Measurements from ENCODE around the gene SLC9A9.
"Not testable (repeated sequence)": the region's sequence is repeated elsewhere in the genome, so short reads cannot be mapped to it uniquely, and the experiment has no call there.

The SLC9A9 gene

GRCh38 chr3:143753006-143753405 is 95.3 kb downstream of the SLC9A9 start:
- DNase-seq = no peak

GRCh38 chr3:143751643-143752178 is 96.6 kb downstream of the SLC9A9 start:
- no peak for DNase-seq

GRCh38 chr3:143750841-143751240 is 97.4 kb downstream of the SLC9A9 start:
- no peak for DNase-seq

GRCh38 chr3:143749926-143750325 is 98.3 kb downstream of the SLC9A9 start:
- DNase-seq = no peak

GRCh38 chr3:143737065-143737464 is 111.2 kb downstream of the SLC9A9 start:
- DNase-seq = no peak

- DNase-seq = no peak
Observed at GRCh38 chr3:143736205-143736997, 111.9 kb downstream of the SLC9A9 start.

- no peak for DNase-seq
Observed at GRCh38 chr3:143731776-143732175, 116.5 kb downstream of the SLC9A9 start.

- DNase-seq = no peak
Observed at GRCh38 chr3:143731320-143731719, 116.9 kb downstream of the SLC9A9 start.

GRCh38 chr3:143727391-143727790 is 120.9 kb downstream of the SLC9A9 start:
- DNase-seq = no peak

GRCh38 chr3:143726727-143727126 is 121.5 kb downstream of the SLC9A9 start:
- DNase-seq = no peak

GRCh38 chr3:143720381-143720780 is 127.9 kb downstream of the SLC9A9 start:
- no peak for DNase-seq

- DNase-seq = no peak
Observed at GRCh38 chr3:143718463-143718862, 129.8 kb downstream of the SLC9A9 start.

GRCh38 chr3:143716731-143717130 is 131.5 kb downstream of the SLC9A9 start:
- DNase-seq = no peak

- no peak for DNase-seq
Observed at GRCh38 chr3:143712522-143712921, 135.7 kb downstream of the SLC9A9 start.

GRCh38 chr3:143707848-143708247 is 140.4 kb downstream of the SLC9A9 start:
- DNase-seq = no peak

- no peak for DNase-seq
Observed at GRCh38 chr3:143700431-143700975, 147.8 kb downstream of the SLC9A9 start.

- DNase-seq = no peak
Observed at GRCh38 chr3:143699424-143699823, 148.8 kb downstream of the SLC9A9 start.

- DNase-seq = no peak
Observed at GRCh38 chr3:143698682-143699303, 149.5 kb downstream of the SLC9A9 start.

GRCh38 chr3:143697975-143698374 is 150.3 kb downstream of the SLC9A9 start:
- no peak for DNase-seq

- DNase-seq = not testable (repeated sequence)
Observed at GRCh38 chr3:143695333-143695732, 152.9 kb downstream of the SLC9A9 start.

GRCh38 chr3:143693506-143693905 is 154.8 kb downstream of the SLC9A9 start:
- no peak for DNase-seq

GRCh38 chr3:143686638-143687197 is 161.6 kb downstream of the SLC9A9 start:
- DNase-seq = no peak

GRCh38 chr3:143685491-143685890 is 162.8 kb downstream of the SLC9A9 start:
- DNase-seq = no peak

- no peak for DNase-seq
Observed at GRCh38 chr3:143677430-143677829, 170.8 kb downstream of the SLC9A9 start.
